Activated T-helper 1 cell treated with anti-CD3 and anti-CD28 coated beads, Interleukin-12 subunit alpha, Interleukin-12 subunit beta, Interleukin-2, Interleukin-4 antibody, amounts not matched to agents 30 ng/mL and 10 ng/mL and 1 ng/mL, durations not matched to agents 14 hours and 24 hours and 36 hours (primary cell): ENCODE measurements around the gene HSD11B1L. TPM values are rescaled to one million over a fixed set of nuclear protein-coding genes. Genes with fewer than 3 reads are reported as not detected.

Experiments used
- DNase-seq: peaks from one replicate; pipeline ENCODE4 v3.0.0; 2021; ENCODE audit warnings: low spot score
- H3K27ac Mint-ChIP-seq: one replicate; pipeline ENCODE4 v1.8.0; 2021; ENCODE audit warnings: mild to moderate bottlenecking, mixed read lengths
- H3K27me3 Mint-ChIP-seq: one replicate; pipeline ENCODE4 v1.8.0; 2022; ENCODE audit warnings: mild to moderate bottlenecking, moderate library complexity, mixed read lengths; ENCODE audit not compliant: insufficient read depth
- H3K36me3 Mint-ChIP-seq: one replicate; pipeline ENCODE4 v1.8.0; 2021; ENCODE audit warnings: low read depth, mixed read lengths
- H3K4me1 Mint-ChIP-seq: one replicate; pipeline ENCODE4 v1.8.0; 2021; ENCODE audit warnings: low read depth, mixed read lengths
- H3K4me3 Mint-ChIP-seq: one replicate; pipeline ENCODE4 v1.8.0; 2021; ENCODE audit warnings: mild to moderate bottlenecking, moderate library complexity, mixed read lengths
- H3K9me3 Mint-ChIP-seq: one replicate; pipeline ENCODE4 v1.8.0; 2021; ENCODE audit warnings: mixed read lengths
- intact Hi-C: fragments of 100-400 bp; cut with micrococcal nuclease; formaldehyde crosslinking; loops from one replicate; pipeline ENCODE4 v1.15.1; 2024
- total RNA-seq: library from RNA; stranded (reverse); gene quantifications from 2 replicates; pipeline ENCODE4 v1.2.3, GENCODE V29; 2022

HSD11B1L gene
- total RNA-seq, 1 donor from 2014 or later, result 1.9 TPM

- no peak overlapping the region for H3K27ac Mint-ChIP-seq
- intact Hi-C loops, result no loop called here
- no peaks in the 10 kb centered on the region for H3K9me3 Mint-ChIP-seq
- H3K4me3 Mint-ChIP-seq, result no peak overlapping the region
- H3K36me3 Mint-ChIP-seq, result peaks cover 26% of the 10 kb centered on the region
- no peak for DNase-seq
- H3K4me1 Mint-ChIP-seq, result no peaks in the 10 kb centered on the region
- no peaks in the 10 kb centered on the region for H3K27me3 Mint-ChIP-seq
These were observed 7.1 kb upstream of the HSD11B1L start for GRCh38 chr19:5673752-5674151.

GRCh38 chr19:5674714-5675113 lies 6.1 kb upstream of the HSD11B1L start:
- no peaks in the 10 kb centered on the region for H3K9me3 Mint-ChIP-seq
- no peaks in the 10 kb centered on the region for H3K27me3 Mint-ChIP-seq

GRCh38 chr19:5676105-5676771 lies 4.6 kb upstream of the HSD11B1L start:
- no peaks in the 10 kb centered on the region for H3K27me3 Mint-ChIP-seq
- peaks cover 12% of the 10 kb centered on the region for H3K4me1 Mint-ChIP-seq
- no peak for DNase-seq
- H3K36me3 Mint-ChIP-seq, result peaks cover 20% of the 10 kb centered on the region
- H3K4me3 Mint-ChIP-seq, result no peak overlapping the region
- intact Hi-C loops, result no loop called here
- H3K27ac Mint-ChIP-seq, result no peak overlapping the region
- H3K9me3 Mint-ChIP-seq, result no peaks in the 10 kb centered on the region

More at GRCh38 chr19:5674714-5675113, 6.1 kb upstream of the HSD11B1L start:
- H3K27ac Mint-ChIP-seq, result no peak overlapping the region
- DNase-seq, result no peak
- H3K36me3 Mint-ChIP-seq, result peaks cover 22% of the 10 kb centered on the region
- H3K4me3 Mint-ChIP-seq, result no peak overlapping the region
- intact Hi-C loops, result no loop called here
- H3K4me1 Mint-ChIP-seq, result peaks cover 6% of the 10 kb centered on the region

- H3K4me3 Mint-ChIP-seq, result no peak overlapping the region
- H3K4me1 Mint-ChIP-seq, result peaks cover 17% of the 10 kb centered on the region
- no peak overlapping the region for H3K27ac Mint-ChIP-seq
- H3K36me3 Mint-ChIP-seq, result peaks cover 19% of the 10 kb centered on the region
- intact Hi-C loops, result no loop called here
- no peak for DNase-seq
- H3K9me3 Mint-ChIP-seq, result no peaks in the 10 kb centered on the region
- no peaks in the 10 kb centered on the region for H3K27me3 Mint-ChIP-seq
These were observed 4.1 kb upstream of the HSD11B1L start for GRCh38 chr19:5676772-5677105.

- peaks cover 19% of the 10 kb centered on the region for H3K4me1 Mint-ChIP-seq
- intact Hi-C loops, result no loop called here
- peaks cover under 1% of the 10 kb centered on the region for H3K27me3 Mint-ChIP-seq
- no peak overlapping the region for H3K4me3 Mint-ChIP-seq
- no peak for DNase-seq
- H3K9me3 Mint-ChIP-seq, result no peaks in the 10 kb centered on the region
- no peak overlapping the region for H3K27ac Mint-ChIP-seq
- peaks cover 16% of the 10 kb centered on the region for H3K36me3 Mint-ChIP-seq
These were observed 3.7 kb upstream of the HSD11B1L start for GRCh38 chr19:5677136-5677535.

GRCh38 chr19:5677580-5677979 lies 3.2 kb upstream of the HSD11B1L start:
- H3K4me3 Mint-ChIP-seq, result peak overlapping the region; percentile 29
- no peak overlapping the region for H3K27ac Mint-ChIP-seq
- H3K9me3 Mint-ChIP-seq, result no peaks in the 10 kb centered on the region
- peaks cover 16% of the 10 kb centered on the region for H3K36me3 Mint-ChIP-seq
- no peak for DNase-seq
- peaks cover 3% of the 10 kb centered on the region for H3K27me3 Mint-ChIP-seq
- intact Hi-C loops, result no loop called here
- H3K4me1 Mint-ChIP-seq, result peaks cover 19% of the 10 kb centered on the region

GRCh38 chr19:5678071-5678718 lies 2.6 kb upstream of the HSD11B1L start:
- Mint-ChIP-seq H3K4me1 (peaks cover 19% of the 10 kb centered on the region), H3K36me3 (peaks cover 10% of the 10 kb centered on the region), H3K9me3 (no peaks in the 10 kb centered on the region), H3K4me3 (no peak overlapping the region), H3K27ac (no peak overlapping the region), H3K27me3 (peaks cover 3% of the 10 kb centered on the region)
- intact Hi-C loops, result no loop called here
- no peak for DNase-seq

- Mint-ChIP-seq H3K4me1 (peaks cover 19% of the 10 kb centered on the region), H3K36me3 (peaks cover 1% of the 10 kb centered on the region), H3K9me3 (no peaks in the 10 kb centered on the region), H3K27ac (peak overlapping the region; percentile 94), H3K4me3 (peak overlapping the region; percentile 99), H3K27me3 (peaks cover 3% of the 10 kb centered on the region)
- intact Hi-C loops, result loop anchor here (1.0 to 2.0 kb wide), 7 partner anchors 11 to 955 kb away; partner anchors contain the start of genes CATSPERD, DUS3L, LONP1 and RANBP3
- no peak for DNase-seq
These were observed 1.3 kb upstream of the HSD11B1L start for GRCh38 chr19:5679289-5680083.

- Mint-ChIP-seq H3K9me3 (no peaks in the 10 kb centered on the region), H3K4me3 (peak overlapping the region; percentile 99), H3K27me3 (peaks cover 3% of the 10 kb centered on the region), H3K4me1 (peaks cover 19% of the 10 kb centered on the region), H3K36me3 (peaks cover 1% of the 10 kb centered on the region), H3K27ac (peak overlapping the region; percentile 94)
- DNase-seq, result no peak
- intact Hi-C loops, result loop anchor here (1.0 to 2.0 kb wide), 7 partner anchors 10 to 955 kb away; partner anchors contain the start of genes CATSPERD, DUS3L, LONP1 and RANBP3
These were observed 767 bp upstream of the HSD11B1L start for GRCh38 chr19:5680084-5680436.

- DNase-seq, result no peak
- Mint-ChIP-seq H3K4me3 (peak overlapping the region; percentile 75), H3K36me3 (no peaks in the 10 kb centered on the region), H3K27ac (peak overlapping the region; percentile 89), H3K4me1 (peaks cover 19% of the 10 kb centered on the region), H3K9me3 (no peaks in the 10 kb centered on the region), H3K27me3 (peaks cover 3% of the 10 kb centered on the region)
- intact Hi-C loops, result loop anchor here (2.0 kb wide), 2 partner anchors 297 to 957 kb away; partner anchors contain the start of gene RANBP3
These were observed 722 bp downstream of the HSD11B1L start for GRCh38 chr19:5681391-5682106.

- intact Hi-C loops, result no loop called here
- Mint-ChIP-seq H3K9me3 (no peaks in the 10 kb centered on the region), H3K27ac (peak overlapping the region; percentile 24), H3K4me3 (peak overlapping the region; percentile 75), H3K27me3 (peaks cover 3% of the 10 kb centered on the region), H3K36me3 (no peaks in the 10 kb centered on the region), H3K4me1 (peaks cover 19% of the 10 kb centered on the region)
- no peak for DNase-seq
These were observed 1.3 kb downstream of the HSD11B1L start for GRCh38 chr19:5682107-5682482.

- H3K4me3 Mint-ChIP-seq, result no peak overlapping the region
- peaks cover 19% of the 10 kb centered on the region for H3K4me1 Mint-ChIP-seq
- H3K27ac Mint-ChIP-seq, result peak overlapping the region; percentile 59
- no peaks in the 10 kb centered on the region for H3K9me3 Mint-ChIP-seq
- H3K36me3 Mint-ChIP-seq, result no peaks in the 10 kb centered on the region
- DNase-seq, result no peak
- intact Hi-C loops, result no loop called here
- H3K27me3 Mint-ChIP-seq, result peaks cover 3% of the 10 kb centered on the region
These were observed 2.5 kb downstream of the HSD11B1L start for GRCh38 chr19:5683177-5683886.
